DMS153 treated with DMSO at 0.1 percent for 48 hours (cell line): ENCODE data around the gene MRGPRX2.

Source experiments
- DNase-seq: peaks from one replicate; lab custom pipeline; 2025; ENCODE audit not compliant: unreplicated experiment; lab: John Stamatoyannopoulos, UW

Gene MRGPRX2

DNA sequence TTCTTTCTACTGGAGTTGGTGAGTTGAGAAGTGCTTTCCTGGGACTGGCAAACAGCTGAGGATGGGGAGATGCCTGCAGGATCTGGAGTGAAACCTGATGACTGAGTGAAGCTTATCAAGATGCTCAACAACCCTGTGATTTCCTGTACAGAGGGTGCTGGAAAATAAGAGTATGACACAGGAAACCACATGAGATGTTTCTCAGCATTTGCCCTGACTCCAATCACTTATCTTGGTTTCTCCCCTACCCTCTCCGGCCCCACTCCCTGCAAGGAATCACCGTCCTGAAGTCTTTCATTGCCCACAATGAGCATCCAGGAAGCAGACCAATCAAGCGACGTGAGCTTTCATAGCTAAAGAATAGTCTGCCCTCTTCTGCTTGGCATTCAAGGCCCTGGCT, at the start of gene MRGPRX2:
MRGPRX2 (minus strand) TSS at position 89 of the 400 bp plus-strand sequence. CDS start 4,315 bp downstream, outside the sequence.
- no peak for DNase-seq

DNA sequence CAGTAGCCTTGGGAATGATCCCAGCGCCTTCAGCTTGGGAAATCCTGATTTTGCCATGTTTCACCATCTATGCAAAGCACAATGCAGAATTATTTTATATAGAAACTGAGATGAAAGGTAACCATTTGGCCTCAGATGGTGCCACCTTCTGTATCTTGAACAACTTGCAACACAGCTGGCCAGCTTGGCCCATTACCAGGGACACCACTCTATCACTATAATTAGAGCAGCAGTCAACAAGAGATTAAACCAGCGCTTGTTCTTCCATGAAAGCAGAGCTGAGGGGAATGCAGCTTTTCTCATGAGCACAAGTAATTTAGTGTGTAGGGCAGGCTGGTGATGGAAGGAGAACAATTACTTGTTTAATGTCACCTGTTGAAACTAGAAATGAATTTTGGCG, 49.8 kb upstream of the MRGPRX2 start:
- DNase-seq = no peak

GRCh38 chr11:19107125-19107524, 46.6 kb upstream of the MRGPRX2 start:
- DNase-seq = no peak

GRCh38 chr11:19105011-19105410, 44.5 kb upstream of the MRGPRX2 start:
- no peak for DNase-seq

DNA sequence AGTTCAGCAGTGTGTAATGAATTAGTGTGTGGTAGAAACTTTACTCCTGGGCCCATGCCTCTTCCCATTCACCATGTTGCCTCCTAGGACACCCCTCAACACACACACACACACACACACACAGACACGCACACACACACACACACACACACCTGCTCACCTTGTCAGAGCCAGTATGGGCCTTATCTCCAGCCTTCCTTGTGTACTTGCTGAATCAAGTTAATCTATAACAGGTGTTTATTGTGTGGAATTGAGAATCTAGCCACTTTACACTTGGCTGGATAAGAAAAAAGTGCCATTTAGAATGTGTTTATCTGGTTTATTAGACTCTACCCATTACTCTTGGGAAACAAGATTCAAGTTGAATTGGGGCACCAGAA, 42.0 kb upstream of the MRGPRX2 start:
- DNase-seq = no peak

- peak; percentile 42 for DNase-seq
Observed at GRCh38 chr11:19101796-19102520, 41.4 kb upstream of the MRGPRX2 start.

DNA sequence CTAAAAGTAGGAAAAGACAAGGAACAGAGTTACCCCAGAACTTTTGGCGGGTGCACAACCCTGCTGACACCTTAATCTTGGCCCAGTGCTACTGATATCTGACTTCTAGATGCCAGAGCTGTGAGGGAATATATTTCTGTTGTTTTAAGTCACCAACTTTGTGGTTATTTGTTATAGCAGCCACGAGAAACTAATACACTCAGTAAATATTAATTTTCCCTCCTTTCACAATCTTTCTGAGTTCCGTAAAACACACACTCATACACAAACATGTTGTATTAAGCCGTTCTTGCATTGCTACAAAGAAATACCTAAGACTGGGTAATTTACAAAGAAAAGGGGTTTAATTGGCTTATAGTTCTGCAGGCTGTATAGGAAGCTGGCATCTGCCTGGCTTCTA, 40.4 kb upstream of the MRGPRX2 start:
- DNase-seq = no peak

DNA sequence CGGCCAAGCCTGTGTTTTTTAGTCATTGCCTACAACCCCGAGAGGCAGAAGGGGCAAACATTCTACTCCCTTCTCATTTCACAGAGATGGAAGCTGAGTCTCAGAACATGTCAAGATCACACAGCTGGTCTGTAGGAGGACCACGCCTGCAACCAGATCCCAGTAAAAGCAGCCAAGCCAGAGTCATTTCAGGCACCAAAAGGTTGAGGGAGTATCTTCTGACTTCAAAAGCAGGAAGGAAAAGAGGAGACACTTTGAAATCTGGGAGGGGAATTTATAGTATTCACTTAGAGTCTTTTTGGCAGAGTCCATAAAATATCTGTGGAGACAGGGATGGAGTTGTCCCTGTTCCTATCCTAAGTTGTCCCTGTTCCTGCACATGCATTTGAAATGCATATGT, 38.6 kb upstream of the MRGPRX2 start:
- no peak for DNase-seq

DNA sequence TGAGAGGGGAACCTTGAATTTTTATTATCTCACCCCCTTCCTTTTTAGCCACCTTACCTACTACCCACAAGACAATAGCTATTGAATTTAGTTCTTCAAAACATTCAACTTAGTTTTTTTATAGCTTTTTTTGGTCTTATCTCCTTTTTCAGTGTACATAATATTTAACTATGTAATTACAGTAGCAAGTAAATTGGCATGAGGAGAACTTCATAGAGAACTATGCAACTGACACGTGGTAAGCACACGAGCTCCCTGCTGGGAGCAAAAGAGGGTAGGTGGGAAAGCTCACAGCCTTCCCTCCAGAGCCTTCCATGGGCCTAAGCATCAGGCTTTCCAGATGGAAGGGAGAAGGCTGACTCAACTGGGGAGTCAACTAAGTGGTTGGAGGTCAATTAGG, 34.3 kb upstream of the MRGPRX2 start:
- DNase-seq = no peak

- DNase-seq = no peak
Observed at GRCh38 chr11:19093976-19094375, 33.5 kb upstream of the MRGPRX2 start.

DNA sequence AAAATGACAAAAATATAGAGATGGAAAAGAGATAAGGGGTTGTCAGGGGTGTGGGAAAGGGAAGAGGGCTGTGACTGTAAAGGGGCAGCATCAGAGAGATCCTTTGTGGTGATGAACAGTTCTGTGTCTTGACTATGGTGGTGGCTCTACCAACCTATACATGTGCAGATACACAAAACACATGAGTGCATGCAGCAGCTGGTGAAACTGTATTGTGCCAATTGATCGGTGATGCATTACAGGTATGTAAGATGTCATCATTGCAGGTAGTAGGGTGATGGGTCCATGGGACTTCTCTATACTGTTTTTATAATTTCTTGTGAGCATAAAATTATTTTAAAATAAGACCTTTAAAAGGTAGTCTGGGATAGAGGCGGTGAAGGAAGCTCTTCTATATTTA, 32.3 kb upstream of the MRGPRX2 start:
- no peak for DNase-seq

- no peak for DNase-seq
Observed at GRCh38 chr11:19092342-19092741, 31.8 kb upstream of the MRGPRX2 start.

- DNase-seq = no peak
Observed at GRCh38 chr11:19091366-19091765, 30.8 kb upstream of the MRGPRX2 start.

- no peak for DNase-seq
Observed at GRCh38 chr11:19089421-19089820, 28.9 kb upstream of the MRGPRX2 start.

GRCh38 chr11:19088791-19089190, 28.3 kb upstream of the MRGPRX2 start:
- no peak for DNase-seq

- no peak for DNase-seq
Observed at GRCh38 chr11:19087658-19088057, 27.1 kb upstream of the MRGPRX2 start.

GRCh38 chr11:19084661-19085315, 24.3 kb upstream of the MRGPRX2 start:
- no peak for DNase-seq

GRCh38 chr11:19083166-19083565, 22.6 kb upstream of the MRGPRX2 start:
- no peak for DNase-seq

DNA sequence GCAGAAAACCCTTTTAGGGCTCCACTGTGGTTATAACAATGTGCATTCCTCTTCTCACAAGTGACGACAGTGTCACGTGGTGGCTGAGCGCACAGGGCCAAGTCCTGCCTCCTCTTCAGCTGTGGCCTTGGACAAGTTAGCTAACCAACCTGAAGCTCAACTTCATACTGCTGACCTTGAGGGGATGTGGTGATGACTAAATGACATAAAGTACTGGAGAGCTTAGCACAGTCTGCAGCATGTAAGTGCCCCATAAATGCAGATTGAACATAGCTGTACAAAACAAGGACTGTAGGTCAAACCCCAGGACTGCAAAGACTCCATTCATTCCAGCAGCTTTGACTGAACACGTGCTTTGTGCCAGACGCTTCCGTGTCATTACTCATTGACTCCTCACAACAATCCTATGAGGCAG, 20.1 kb upstream of the MRGPRX2 start:
- no peak for DNase-seq

DNA sequence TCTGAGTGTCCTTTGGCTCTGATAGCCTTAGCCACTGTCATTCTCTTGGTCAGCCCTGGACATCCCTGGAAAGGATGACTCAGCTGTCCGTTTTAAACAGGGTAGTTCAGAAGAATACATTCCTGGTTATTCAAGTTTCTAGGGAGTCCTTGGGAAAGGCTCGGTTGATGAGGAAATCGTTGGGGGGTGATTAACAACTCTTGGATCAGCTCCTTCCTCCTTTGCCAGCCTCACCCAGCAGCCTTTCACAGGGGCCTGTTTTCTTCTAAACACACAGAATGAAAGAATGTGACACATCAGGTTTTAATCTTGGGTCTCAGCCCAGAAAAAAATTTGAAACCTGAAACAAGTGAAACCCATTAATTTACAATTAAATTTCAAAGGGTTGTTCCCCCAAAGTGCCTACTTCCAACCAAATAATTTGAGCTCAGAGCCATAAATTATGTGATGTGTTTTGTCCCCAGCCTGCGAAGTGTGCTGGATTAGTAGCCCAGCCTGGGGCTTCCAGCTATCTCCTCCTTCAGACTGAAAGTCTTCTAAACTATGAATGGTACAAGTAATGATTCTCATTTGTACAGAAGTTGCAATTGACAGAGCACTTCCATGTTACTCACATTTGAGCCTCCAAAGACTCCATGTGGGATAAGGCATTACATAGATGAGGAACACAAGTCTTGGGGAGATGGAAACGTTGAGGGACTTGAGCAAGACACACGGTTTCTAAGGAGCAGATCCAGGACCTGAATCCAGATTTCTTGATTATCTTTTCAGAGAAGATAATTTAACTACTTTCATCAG, 19.3 kb upstream of the MRGPRX2 start:
- DNase-seq = no peak

GRCh38 chr11:19077965-19078364, 17.4 kb upstream of the MRGPRX2 start:
- no peak for DNase-seq
